ENCODE results near the gene IFRD1. TPM values are rescaled to one million over a fixed set of nuclear protein-coding genes. Genes with fewer than 3 reads are reported as not detected.

Gene IFRD1
- total RNA-seq, 2 donors from 2014 or later, result 54.3 to 57.6 TPM

GRCh38 chr7:112405286-112405685 is 45.0 kb upstream of the IFRD1 start:
- Histone ChIP-seq H3K27ac (ENCODE audit: low read depth, low read length) (no peak overlapping the region), H3K4me1 (ENCODE audit: control insufficient read depth, insufficient read depth, low read length) (no peaks in the 10 kb centered on the region), H3K36me3 (ENCODE audit: control insufficient read depth, insufficient read depth, low read length) (no peaks in the 10 kb centered on the region), H3K4me3 (ENCODE audit: low read length) (no peak overlapping the region), H3K27me3 (ENCODE audit: control insufficient read depth, insufficient read depth, low read length, poor library complexity, severe bottlenecking) (no peaks in the 10 kb centered on the region), H3K9me3 (ENCODE audit: control insufficient read depth, low read length) (no peaks in the 10 kb centered on the region), H3K9ac (ENCODE audit: extremely low read depth, low read length, poor library complexity, severe bottlenecking) (no peak overlapping the region)
- DNase-seq, result no peak
- Mint-ChIP-seq H3K9me3 (no peaks in the 10 kb centered on the region), H3K4me3 (no peak overlapping the region), H3K27me3 (ENCODE audit: insufficient read depth) (peaks cover 3% of the 10 kb centered on the region), H3K36me3 (ENCODE audit: low read depth) (no peaks in the 10 kb centered on the region), H3K4me1 (peaks cover 19% of the 10 kb centered on the region), H3K27ac (no peak overlapping the region)
- 88 to 100% methylated on average over 1 of the region's 1 CpG for WGBS, 2 experiments (ENCODE audit: insufficient coverage in 1 of 2, insufficient read length in 1 of 2)
- TF ChIP-seq, protein P1, sequence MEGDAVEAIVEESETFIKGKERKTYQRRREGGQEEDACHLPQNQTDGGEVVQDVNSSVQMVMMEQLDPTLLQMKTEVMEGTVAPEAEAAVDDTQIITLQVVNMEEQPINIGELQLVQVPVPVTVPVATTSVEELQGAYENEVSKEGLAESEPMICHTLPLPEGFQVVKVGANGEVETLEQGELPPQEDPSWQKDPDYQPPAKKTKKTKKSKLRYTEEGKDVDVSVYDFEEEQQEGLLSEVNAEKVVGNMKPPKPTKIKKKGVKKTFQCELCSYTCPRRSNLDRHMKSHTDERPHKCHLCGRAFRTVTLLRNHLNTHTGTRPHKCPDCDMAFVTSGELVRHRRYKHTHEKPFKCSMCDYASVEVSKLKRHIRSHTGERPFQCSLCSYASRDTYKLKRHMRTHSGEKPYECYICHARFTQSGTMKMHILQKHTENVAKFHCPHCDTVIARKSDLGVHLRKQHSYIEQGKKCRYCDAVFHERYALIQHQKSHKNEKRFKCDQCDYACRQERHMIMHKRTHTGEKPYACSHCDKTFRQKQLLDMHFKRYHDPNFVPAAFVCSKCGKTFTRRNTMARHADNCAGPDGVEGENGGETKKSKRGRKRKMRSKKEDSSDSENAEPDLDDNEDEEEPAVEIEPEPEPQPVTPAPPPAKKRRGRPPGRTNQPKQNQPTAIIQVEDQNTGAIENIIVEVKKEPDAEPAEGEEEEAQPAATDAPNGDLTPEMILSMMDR (conservative IDR thresholded peaks at IDR 0.05), result no peak

- H3K27ac Mint-ChIP-seq, result no peak overlapping the region
- H3K9ac ChIP-seq (ENCODE audit: extremely low read depth, low read length, poor library complexity, severe bottlenecking), result no peak overlapping the region
- H3K4me3 ChIP-seq (ENCODE audit: low read length), result no peak overlapping the region
- H3K27ac ChIP-seq (ENCODE audit: low read depth, low read length), result no peak overlapping the region
- no peak for DNase-seq
- peaks cover 28% of the 10 kb centered on the region for H3K4me1 Mint-ChIP-seq
- H3K36me3 Mint-ChIP-seq (ENCODE audit: low read depth), result no peaks in the 10 kb centered on the region
- no peaks in the 10 kb centered on the region for H3K36me3 ChIP-seq (ENCODE audit: control insufficient read depth, insufficient read depth, low read length)
- peaks cover 3% of the 10 kb centered on the region for H3K4me1 ChIP-seq (ENCODE audit: control insufficient read depth, insufficient read depth, low read length)
- no peak overlapping the region for H3K4me3 Mint-ChIP-seq
- H3K27me3 Mint-ChIP-seq (ENCODE audit: insufficient read depth), result peaks cover 2% of the 10 kb centered on the region
- no peaks in the 10 kb centered on the region for H3K27me3 ChIP-seq (ENCODE audit: control insufficient read depth, insufficient read depth, low read length, poor library complexity, severe bottlenecking)
- 100% methylated on average over 1 of the region's 1 CpG; no CpG with 5 or more reads in 1 of the 2 experiments for WGBS, 2 experiments (ENCODE audit: insufficient coverage in 1 of 2, insufficient read length in 1 of 2)
- TF ChIP-seq, protein P1 (conservative IDR thresholded peaks at IDR 0.05), result no peak
- H3K9me3 Mint-ChIP-seq, result no peaks in the 10 kb centered on the region
- no peaks in the 10 kb centered on the region for H3K9me3 ChIP-seq (ENCODE audit: control insufficient read depth, low read length)
These were observed 43.0 kb upstream of the IFRD1 start for GRCh38 chr7:112407261-112407660.

DNA sequence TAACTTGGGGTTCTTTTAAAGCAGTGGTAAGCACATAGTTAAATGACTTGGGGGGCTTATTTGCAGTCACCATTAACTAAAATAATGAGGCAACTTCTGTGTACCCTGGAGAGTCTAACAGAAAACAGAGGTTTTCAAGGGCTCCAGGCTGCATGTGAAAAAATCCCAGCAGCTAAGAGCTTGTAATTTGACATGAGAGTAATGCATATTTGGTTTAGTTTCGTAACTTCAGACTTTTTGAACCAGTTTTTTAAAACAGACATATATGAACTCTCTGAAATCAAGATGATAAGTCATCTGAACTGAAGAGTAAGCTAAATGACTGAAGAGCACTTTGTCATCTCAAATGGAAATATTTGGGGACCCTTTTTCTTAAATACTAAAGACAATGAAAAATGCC is 40.2 kb upstream of the IFRD1 start:
- TF ChIP-seq, protein P1 (conservative IDR thresholded peaks at IDR 0.05), result no peak
- Mint-ChIP-seq H3K36me3 (ENCODE audit: low read depth) (no peaks in the 10 kb centered on the region), H3K27ac (no peak overlapping the region), H3K27me3 (ENCODE audit: insufficient read depth) (peaks cover 2% of the 10 kb centered on the region), H3K4me1 (peaks cover 37% of the 10 kb centered on the region), H3K4me3 (no peak overlapping the region), H3K9me3 (no peaks in the 10 kb centered on the region)
- no peaks in the 10 kb centered on the region for H3K36me3 ChIP-seq (ENCODE audit: control insufficient read depth, insufficient read depth, low read length)
- H3K27ac ChIP-seq (ENCODE audit: low read depth, low read length), result no peak overlapping the region
- no peak for DNase-seq
- H3K4me3 ChIP-seq (ENCODE audit: low read length), result no peak overlapping the region
- H3K9ac ChIP-seq (ENCODE audit: extremely low read depth, low read length, poor library complexity, severe bottlenecking), result no peak overlapping the region
- H3K4me1 ChIP-seq (ENCODE audit: control insufficient read depth, insufficient read depth, low read length), result peaks cover 3% of the 10 kb centered on the region
- no peaks in the 10 kb centered on the region for H3K9me3 ChIP-seq (ENCODE audit: control insufficient read depth, low read length)
- WGBS, 2 experiments (ENCODE audit: insufficient coverage in 1 of 2, insufficient read length in 1 of 2), result 96 to 100% methylated on average over 1 of the region's 1 CpG
- no peaks in the 10 kb centered on the region for H3K27me3 ChIP-seq (ENCODE audit: control insufficient read depth, insufficient read depth, low read length, poor library complexity, severe bottlenecking)

Data from endodermal cell (in vitro differentiated cells).